ENCODE results near the gene WBP1.
"Not testable (repeated sequence)": the region's sequence is repeated elsewhere in the genome, so short reads cannot be mapped to it uniquely, and the experiment has no call there.

Gene WBP1

DNA sequence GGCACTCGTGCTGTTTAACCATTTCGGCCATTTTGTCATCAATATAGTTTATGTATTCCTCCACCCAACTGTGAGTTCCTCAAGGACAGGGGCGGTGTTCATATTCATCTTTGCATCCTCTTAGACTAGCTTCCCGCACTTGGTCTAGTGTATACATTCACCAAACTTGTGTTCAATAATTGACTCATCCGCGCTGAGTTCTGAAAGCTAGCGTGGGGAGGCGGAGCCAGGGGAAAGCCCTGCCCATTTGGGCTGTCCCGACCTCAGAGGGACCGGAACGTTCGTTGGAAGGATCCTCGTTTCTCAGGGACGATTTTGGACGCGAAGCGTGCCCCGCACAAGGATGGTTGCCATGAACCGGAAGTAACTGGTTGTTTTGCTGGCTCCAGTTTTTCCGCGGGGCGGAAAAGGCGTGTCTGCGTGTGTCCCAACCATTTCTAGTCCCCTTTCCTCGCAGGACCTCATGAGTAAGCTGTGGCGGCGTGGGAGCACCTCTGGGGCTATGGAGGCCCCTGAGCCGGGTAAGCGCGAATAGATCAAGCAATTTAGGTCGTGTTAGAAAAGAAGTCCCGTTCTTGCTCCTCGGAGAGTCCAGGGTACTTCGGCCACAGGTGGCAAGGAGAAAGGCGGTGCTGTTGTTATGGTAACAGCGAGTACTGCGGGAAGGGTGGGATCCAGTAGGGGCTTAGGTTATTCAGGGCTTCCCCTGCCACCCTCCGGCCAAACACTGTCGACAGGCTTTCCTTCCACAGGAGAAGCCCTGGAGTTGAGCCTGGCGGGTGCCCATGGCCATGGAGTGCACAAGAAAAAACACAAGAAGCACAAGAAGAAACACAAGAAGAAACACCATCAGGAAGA lies 3.4 kb upstream of the WBP1 start, which contains the start of gene INO80B:
Gene INO80B, plus strand, starts transcription at position 434 of the 858 bp plus-strand sequence. Its CDS starts 30 bp downstream, at position 464.
- peak; percentile 97 for DNase-seq (ENCODE audit: low read depth)

DNA sequence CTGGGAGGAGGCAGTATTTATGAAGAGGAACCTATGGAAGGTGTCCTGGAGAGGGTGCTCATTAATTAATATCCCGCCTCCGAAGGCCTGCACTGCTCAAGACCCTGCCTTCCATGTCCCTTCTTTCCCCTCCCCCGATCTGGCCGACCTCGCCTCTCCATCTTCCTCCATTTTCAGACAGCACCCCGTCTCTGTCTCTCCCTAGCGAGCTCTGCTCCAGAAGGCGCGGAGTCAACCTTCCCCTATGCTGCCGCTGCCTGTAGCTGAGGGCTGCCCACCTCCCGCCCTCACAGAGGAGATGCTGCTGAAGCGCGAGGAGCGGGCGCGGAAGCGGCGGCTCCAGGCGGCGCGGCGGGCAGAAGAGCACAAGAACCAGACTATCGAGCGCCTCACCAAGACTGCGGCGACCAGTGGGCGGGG lies 1.1 kb upstream of the WBP1 start:
- DNase-seq (ENCODE audit: low read depth): no peak

DNA sequence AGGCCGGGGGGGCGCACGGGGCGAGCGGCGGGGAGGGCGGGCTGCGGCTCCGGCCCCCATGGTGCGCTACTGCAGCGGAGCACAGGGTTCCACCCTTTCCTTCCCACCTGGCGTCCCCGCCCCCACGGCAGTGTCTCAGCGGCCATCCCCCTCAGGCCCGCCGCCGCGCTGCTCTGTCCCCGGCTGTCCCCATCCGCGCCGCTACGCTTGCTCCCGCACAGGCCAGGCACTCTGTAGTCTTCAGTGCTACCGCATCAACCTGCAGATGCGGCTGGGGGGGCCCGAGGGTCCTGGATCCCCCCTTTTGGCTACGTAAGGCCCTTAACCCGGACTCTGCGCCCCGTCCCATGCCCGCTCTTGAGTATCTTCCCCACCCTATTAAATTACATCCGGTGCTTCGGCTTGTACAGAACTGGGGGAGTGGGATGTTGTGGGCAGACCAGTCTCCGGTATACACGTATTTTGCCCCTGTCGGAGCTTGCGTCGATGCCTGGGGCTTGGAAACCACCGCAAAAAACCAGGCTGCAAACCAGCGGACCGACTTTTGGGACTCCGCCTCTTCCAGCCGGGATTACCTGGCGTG lies 598 bp upstream of the WBP1 start:
- peak; percentile 43 for DNase-seq (ENCODE audit: low read depth)

DNA sequence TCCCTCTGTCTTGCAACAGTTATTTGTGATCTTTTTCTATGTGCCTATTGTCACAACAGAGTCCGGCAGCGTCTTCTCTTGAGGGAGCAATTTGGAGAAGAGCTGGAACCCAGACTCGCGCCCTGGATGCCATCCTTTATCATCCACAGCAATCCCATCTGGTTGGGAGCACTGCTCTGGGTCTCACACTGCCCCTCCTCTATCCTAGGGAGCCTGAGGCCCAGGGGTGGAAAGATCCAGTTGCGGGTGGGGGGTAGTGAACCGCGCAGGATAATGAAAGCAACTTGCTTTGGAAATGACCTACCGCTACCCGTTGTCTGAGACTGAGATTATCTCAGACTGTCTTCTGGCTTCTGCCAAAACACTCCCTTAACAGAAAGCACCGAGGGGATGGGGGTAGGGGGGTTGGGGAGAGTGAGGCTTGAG lies 713 bp downstream of the WBP1 start:
- peak; percentile 19 for DNase-seq (ENCODE audit: low read depth)

DNA sequence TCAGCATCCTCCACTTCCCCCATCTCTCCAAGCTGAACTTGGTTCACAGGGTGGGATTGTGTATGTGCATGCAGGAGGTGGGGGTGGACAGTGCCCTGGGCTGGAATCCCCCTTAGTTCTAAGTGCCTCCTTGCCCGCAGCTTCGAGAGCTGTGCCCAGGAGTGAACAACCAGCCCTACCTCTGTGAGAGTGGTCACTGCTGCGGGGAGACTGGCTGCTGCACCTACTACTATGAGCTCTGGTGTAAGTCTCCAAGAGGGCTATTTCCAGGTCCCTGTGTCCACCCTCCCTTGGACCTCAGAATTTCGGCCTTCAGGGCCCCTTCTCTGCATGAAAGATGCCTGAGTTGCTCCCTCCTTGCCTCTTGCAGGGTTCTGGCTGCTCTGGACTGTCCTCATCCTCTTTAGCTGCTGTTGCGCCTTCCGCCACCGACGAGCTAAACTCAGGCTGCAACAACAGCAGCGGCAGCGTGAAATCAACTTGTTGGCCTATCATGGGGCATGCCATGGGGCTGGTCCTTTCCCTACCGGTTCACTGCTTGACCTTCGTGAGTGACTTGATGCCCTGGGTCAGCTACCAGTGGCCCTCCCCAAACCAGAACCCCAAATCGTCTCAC lies 1.4 kb downstream of the WBP1 start:
- DNase-seq (ENCODE audit: low read depth): not testable (repeated sequence)

DNA sequence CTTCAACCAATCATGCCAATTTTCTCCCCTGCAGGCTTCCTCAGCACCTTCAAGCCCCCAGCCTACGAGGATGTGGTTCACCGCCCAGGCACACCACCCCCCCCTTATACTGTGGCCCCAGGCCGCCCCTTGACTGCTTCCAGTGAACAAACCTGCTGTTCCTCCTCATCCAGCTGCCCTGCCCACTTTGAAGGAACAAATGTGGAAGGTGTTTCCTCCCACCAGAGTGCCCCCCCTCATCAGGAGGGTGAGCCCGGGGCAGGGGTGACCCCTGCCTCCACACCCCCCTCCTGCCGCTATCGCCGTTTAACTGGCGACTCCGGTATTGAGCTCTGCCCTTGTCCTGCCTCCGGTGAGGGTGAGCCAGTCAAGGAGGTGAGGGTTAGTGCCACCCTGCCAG lies 1.9 kb downstream of the WBP1 start:
- DNase-seq (ENCODE audit: low read depth): not testable (repeated sequence)

DNA sequence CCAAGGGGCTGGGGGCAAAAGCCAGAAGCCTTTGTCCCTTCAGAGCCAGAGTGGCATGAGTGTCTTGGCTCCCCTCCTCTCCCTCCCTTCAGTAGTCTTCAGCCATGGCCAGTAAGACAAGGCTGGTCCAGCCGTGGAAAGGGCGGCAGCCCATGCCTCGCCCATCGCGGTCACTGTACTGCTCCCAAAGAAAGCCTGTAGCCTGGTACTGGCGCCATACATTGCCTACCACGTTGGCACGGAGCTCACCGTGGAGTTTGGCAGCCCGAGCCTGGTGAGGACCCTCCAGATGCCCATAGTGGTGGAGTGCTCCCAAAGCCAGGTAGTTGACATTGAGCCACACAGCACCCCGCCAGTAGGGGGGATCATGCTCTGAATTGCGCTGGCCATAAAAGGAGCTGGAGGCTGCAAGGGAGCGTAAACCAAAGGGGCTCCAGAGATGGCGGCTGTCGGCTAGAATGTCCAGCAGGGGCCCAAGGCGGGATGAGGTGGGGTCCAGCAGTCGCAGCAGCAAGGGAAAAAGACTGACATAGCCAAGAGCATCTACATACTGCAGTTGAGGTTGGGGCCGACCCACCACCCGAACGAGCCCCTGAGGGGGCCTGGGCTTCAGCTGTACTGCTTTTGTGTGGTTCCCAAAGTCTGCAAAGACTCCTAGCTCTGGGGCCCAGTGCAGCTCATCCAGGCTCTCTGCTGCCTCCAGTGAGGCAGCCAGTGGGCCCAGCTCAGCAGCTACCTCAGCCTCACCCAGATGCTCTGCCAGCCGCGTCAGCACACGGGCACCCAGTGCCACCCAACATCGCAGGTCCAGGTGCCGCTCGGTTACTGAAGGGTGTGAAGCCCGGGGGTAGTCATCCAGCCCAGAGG lies 3.2 kb downstream of the WBP1 start:
- no peak for DNase-seq (ENCODE audit: low read depth)

DNA sequence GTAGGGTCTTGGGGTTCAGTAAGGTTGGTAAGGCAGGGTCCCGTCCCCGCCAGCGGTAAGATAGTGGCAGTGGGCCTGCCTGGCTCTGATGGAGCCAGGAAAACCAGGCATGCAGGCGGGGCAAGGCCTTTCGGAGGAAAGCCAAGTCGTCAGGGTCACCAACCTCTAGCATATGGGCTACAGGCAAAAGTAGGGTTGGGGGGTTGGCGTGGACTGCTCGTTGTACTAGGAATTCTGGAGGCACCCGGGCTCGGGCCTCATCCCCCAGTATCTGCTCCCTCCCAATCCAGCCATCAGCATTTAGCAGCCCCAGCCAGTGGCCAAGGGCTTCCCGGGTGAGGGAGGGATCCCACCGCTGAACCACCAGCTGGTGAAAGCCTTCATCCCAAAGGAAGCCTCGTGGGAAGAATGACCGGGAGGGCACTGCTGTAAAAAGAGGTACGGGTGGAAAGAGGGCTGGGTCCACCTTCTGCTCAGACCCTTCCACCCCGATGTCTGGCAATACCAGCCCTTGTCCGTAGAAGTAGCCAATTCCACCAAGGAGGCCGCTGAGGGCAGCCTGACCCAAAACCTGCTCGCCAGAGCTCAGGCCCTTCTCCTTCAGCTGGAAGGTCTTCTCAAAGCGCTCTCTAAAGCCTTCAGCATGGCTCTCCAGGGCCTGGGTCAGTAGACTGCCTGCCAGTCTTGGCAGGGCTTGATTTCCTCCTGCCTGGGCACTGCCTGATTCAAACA lies 4.0 kb downstream of the WBP1 start:
- DNase-seq (ENCODE audit: low read depth): no peak

DNA sequence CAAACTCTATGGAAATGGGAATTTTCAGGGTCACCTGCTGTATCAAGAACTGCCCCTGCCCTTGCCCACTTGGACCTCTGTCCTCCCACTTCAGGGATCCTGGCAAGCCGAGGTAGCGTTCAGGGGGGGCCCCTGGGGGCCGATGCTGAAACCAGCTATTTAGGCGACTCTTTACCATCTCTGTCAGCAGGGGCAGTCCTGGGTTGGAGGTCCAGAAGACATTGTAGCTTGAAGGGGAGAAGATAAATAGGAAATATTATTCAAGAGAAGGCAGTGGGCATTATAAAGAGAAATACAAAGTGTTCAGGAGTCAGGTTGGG lies 4.5 kb downstream of the WBP1 start:
- no peak for DNase-seq (ENCODE audit: low read depth)

DNA sequence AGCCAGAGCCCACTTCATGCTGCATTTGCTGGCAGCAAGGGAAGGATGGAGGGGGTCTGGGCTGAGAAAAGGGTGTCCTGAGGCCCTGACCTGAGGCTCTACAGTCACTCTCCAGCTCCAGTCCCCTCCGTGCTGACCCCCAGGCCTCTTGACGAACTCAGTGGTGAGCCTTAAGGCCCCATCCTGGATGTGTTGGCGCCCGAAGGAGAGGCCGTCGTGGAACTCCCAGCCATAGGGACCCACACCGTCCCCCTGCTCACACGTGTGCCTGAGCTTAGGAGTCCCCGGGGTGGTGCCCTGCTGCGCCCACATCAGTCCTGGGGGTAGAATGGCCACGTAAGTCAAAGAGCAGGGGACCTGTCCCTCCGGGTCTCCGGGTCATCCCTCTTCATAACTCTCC lies 6.2 kb downstream of the WBP1 start:
- no peak for DNase-seq (ENCODE audit: low read depth)

DNA sequence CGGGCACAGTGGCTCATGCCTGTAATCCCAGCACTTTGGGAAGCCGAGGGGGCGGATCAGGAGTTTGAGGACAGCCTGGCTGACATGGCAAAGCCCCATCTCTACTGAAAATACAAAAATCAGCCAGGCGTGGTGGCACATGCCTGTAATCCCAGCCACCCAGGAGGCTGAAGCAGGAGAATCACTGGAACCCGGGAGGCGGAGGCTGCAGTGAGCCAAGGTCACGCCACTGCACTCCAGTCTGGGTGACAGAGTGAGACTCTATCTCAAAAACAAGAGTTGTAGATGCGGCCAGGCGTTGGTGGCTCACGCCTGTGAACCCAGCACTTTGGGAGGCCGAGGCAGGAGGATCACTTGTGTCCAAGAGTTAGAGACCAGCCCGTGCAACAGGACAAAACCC lies 12.5 kb downstream of the WBP1 start:
- not testable (repeated sequence) for DNase-seq (ENCODE audit: low read depth)

DNA sequence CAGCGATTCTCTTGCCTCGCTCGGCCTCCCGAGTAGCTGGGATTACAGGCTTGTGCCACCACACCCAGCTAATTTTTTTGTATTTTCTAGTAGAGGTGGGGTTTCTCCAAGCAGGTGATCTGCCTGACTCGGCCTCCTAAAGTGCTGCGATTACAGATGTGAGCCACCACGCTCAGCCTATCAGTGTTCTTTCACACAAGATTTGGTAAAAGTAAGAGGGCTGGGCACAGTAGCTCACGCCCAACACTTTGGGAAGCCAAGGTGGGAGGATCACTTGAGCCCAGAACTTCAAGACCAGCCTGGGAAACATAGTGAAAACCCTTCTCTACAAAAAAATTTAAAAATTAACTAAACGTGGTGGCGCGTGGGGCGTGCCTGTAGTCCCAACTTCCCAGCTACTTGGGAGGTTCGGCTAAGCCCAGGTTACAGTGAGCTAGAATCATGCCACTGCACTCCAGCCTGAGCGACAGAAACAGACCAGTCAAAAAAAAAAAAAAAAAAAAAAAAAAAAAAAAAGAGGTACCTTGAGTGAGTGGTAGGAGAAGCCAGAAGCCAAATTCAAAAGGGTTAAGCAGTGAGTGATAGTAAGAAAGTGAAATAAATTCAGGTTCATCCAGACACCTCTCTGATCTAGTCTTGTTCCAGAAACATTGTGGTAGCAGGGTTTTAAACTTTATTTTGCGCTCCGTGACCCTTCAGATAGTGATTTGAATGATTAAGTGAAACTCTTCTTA lies 13.3 kb downstream of the WBP1 start:
- no peak for DNase-seq (ENCODE audit: low read depth)

DNA sequence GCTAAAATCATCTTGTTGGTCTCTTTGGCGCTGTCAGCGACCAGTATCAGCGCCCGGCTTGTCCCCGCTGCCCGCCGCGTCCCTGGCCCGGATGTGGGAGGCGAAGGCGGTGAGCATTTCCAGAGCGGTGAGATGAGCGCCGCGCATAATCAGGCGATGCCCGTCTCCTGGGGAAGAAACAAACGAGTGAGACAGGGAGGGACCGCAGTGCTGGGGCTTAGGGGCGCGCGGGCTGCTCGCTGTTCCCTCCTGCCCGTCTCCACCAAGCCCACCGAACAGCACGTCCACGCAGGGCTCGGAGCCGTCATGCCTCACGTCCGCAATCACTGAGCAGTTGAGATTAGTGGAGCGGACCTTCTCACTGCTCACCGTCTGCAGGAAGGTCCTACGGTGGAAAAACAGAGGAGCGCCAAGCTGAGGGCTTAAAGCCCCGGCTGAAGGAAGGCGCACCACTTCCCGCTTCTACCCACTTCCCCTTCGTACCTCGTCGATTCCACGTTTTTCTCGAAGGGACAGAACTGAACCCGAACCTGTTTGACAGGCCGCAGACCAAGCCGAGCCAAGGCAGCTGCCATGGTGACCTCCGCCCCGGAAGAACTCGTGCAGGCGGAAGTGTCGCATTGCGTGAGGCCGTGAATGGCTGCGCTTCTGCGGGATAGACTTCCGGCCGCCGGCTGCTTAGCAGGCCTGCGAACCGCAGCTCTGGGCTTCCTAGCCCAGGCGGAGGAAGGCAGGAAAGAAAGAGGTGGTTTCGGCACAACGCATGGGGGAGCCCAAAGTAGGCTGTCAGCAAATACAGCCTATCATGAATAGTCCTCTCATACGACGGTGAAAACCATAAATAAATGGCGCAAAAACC lies 14.1 kb downstream of the WBP1 start, which contains the start of gene MRPL53:
Gene MRPL53, minus strand, starts transcription at position 595 of the 859 bp plus-strand sequence. Its CDS starts 20 bp downstream, at position 575.
- DNase-seq (ENCODE audit: low read depth): peak; percentile 94

DNA sequence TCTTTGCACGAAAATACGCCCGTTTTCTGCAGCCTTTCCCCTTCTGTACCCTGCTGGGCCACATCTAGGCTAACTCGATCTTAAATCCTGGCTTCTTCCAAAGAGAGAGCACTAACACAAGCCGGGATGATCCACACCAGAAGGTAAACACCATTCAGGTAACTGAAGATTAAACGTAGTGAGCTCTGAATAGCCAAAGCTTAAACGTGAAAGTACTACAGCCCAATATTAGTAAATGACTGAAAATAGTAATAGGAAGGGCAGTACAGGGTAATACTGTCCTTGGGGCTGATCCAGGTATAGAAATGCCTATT lies 14.7 kb downstream of the WBP1 start:
- no peak for DNase-seq (ENCODE audit: low read depth)

DNA sequence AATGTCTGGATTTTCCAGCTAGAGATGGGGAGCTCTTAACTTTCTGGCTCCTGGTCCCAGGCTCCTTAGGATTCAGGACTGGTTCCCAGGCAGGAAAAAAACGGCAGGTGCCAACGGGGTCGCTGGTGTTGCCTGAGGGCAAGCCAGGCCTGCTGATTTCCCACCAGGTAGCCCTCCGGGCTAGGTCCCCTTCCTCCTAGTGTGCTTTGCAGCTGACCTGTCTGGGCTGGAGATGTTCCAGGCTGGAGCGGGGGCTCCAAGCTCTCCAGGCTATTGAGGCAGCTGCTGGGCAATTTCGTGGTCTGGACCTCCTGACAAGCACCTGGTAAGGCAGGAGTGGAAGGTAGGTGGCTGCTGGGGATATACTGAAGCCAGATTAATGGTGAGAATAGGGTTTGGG lies 16.2 kb downstream of the WBP1 start:
- no peak for DNase-seq (ENCODE audit: low read depth)

DNA sequence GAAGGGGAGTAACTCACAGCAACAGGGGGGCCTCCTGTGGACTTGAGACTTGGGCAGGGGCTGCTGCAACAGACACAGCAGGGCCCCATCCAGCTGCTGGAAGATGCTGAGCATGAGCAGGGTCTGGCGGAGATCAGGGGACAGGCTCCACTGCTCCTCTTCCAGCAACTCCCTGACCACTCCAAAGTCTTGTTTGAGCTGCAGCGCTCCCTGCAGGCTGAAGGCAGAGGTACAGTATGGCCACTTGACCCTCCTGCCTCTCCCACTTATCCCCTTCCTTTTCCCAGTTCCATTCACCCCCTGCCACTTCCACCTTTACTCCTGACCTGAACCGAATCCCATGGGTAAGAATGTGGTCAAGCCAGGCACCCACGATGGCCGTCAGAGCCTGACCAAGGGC lies 16.7 kb downstream of the WBP1 start:
- no peak for DNase-seq (ENCODE audit: low read depth)

DNA sequence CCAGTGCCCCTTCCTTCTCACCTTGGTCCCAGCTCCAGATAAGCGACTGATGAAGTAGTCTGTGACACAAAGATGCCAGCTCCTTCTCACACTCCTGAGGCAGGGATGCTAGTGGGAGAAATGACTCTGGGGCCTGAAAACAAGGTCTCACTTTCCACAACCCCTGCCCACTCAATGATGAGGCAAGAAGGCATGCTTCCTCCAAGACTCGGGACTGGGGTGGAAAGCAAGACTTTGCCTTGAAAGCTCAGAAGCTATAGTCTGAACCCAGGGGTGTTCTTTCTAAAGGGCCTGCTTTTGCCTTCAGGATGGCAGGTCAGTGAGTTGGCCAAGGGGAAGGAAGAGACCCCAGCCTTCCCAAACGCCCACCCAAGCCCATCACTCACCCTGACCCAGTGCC lies 23.2 kb downstream of the WBP1 start:
- no peak for DNase-seq (ENCODE audit: low read depth)

DNA sequence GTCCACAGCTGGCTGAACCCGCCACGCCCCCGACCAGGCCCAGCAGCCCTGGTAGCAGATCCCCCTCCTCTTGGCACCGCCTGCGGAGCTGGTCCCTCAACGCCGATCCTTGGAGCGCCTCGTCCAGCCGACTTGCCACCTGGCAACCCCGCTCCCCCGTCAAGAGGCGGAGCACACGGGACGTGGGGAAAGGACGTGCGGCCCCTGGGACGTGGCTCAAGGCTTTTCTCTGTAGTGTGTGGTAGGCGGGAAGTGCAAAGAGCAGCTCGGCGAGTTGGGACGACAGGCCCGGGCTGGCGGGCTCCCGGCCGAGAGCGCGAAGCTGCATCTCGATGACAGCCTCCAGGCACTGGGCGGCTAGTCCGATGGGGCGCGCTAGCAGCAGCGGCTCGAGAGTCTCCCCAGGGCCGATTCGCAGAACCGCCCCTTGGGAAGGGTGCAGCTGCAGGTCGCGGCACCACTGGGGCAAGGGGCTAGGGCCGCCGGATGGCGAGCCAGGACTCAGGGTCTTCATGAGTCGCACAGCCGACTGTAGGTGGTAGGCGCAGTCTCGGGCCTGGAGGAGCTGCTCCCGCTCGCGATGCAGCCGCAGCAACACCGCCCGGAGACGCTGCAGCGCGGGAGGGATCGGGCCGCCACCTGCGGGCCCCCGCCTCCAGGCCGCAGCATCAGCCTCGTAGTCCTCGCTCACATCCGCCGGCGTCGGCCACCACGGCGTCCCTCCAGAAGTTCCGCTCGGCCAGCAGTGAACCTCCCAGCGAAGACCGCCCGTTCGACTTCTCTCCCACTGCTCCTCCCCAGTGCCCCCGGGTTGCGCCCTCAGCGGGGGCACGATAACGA lies 23.9 kb downstream of the WBP1 start:
- DNase-seq (ENCODE audit: low read depth): peak; percentile 50
